ENCODE data around the gene IL1F10. TPM values are rescaled to one million over a fixed set of nuclear protein-coding genes. Genes with fewer than 3 reads are reported as not detected.

IL1F10 gene
- total and polyA plus RNA-seq, 2 of the 8 experiments (the other 6 are each of a cell fraction or from before 2014, with no cell fraction given) = not detected

DNA sequence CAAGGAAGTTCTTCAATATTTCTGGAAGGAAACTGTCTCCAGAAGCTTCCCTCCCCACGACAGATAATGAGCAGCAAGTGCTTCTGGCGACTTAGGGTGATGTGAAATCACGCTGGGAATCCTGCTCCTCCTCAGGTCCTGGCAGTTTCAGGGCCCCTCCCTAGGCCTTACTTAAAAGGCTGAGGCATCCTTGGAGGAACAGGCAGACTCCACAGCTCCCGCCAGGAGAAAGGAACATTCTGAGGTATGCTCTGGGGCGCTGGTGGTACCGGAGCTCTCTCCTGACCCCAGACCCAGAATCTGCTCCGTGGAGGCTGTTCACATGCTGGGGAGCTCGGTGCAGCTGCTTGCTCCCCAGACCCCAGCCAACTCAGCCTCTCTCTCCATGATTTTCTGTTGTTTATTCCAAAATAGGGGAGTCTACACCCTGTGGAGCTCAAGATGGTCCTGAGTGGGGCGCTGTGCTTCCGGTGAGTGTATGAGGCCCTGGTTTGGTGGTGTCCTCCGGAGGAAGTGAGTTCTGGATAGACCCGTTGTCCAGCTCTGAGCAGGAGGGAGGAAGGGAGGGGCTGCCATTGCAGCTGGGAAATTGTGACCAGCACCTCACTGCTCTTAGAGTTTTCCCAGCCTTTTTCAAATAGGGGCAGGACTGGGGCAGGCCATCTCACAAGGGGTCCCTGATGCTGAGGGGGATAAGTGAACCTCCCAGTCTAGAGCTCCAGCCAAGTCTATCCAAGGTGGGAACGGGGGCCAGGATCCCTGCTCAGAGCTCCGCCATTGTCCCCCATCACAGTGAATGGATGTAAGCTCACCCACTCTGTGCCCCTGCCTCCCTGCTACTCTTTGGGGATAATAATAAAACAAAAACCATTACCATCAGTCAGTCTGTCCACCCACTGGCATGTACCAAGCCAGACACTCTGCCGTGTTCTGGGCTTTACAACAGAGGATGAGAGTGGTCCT lies 8.5 kb upstream of the IL1F10 start, which contains the start of gene IL36RN:
TSS of gene IL36RN (plus strand) at position 201 of the 963 bp plus-strand sequence. CDS start at position 442, 241 bp downstream.
- Histone ChIP-seq H3K27ac (ENCODE audit: low read depth, low read length) (no peak within 1 kb of the TSS), H3K9me3 (ENCODE audit: insufficient read depth in 2 of 2, low read depth in 1 of 2, low read length in 1 of 2) (peaks cover 8 to 16% of the 10 kb centered on the region in 2 experiments; a peak in 3 of 4 replicates), H3K36me3 (ENCODE audit: control insufficient read depth in 2 of 4, insufficient read depth in 4 of 4, low read length in 3 of 4) (no peaks in the 10 kb centered on the region), H3K9ac (replicated peaks in 1 of 4; ENCODE audit: extremely low read depth in 1 of 4, low read depth in 3 of 4, low read length in 3 of 4) (no peak within 1 kb of the TSS), H4K20me1 (replicated peaks in 1 of 2; ENCODE audit: control insufficient read depth in 1 of 2, insufficient read depth in 2 of 2, low read length in 2 of 2) (peaks cover 0 to 2% of the 10 kb centered on the region in 2 experiments), H2BK15ac (ENCODE audit: low read length) (no peak within 1 kb of the TSS), H4K5ac (ENCODE audit: insufficient read length, low read depth, low read length) (no peak within 1 kb of the TSS), H3K4ac (replicated peaks; ENCODE audit: insufficient read length, low read depth, low read length) (no peak within 1 kb of the TSS), H3K23ac (ENCODE audit: insufficient read length) (no peak within 1 kb of the TSS), H3K18ac (ENCODE audit: extremely low read depth, low read length) (no peak within 1 kb of the TSS), H2BK20ac (ENCODE audit: low read length) (no peak within 1 kb of the TSS), H3K79me1 (ENCODE audit: low read depth, low read length) (no peaks in the 10 kb centered on the region), H2BK12ac (ENCODE audit: low read depth, low read length) (no peak within 1 kb of the TSS), H4K91ac (replicated peaks; ENCODE audit: insufficient read length, low read length) (no peak within 1 kb of the TSS), H2AFZ (ENCODE audit: low read length) (no peak within 1 kb of the TSS), H3K27me3 (replicated peaks in 1 of 4; ENCODE audit: control insufficient read depth in 3 of 4, extremely low read depth in 1 of 4, insufficient read depth in 3 of 4, low read length in 3 of 4) (no peaks in the 10 kb centered on the region), H3K23me2 (ENCODE audit: low read depth, low read length) (no peaks in the 10 kb centered on the region; the same call in 1 of the 2 replicates), H3K4me1 (replicated peaks in 1 of 4; ENCODE audit: control insufficient read depth in 3 of 4, insufficient read depth in 4 of 4, low read length in 3 of 4) (no peaks in the 10 kb centered on the region), H2BK5ac (ENCODE audit: low read depth, low read length) (no peak within 1 kb of the TSS), H4K8ac (ENCODE audit: extremely low read depth, insufficient read depth, low read length) (no peak within 1 kb of the TSS), H2AK5ac (ENCODE audit: low read depth, low read length) (no peak within 1 kb of the TSS), H3K56ac (replicated peaks; ENCODE audit: insufficient read length, low read depth, low read length) (no peak within 1 kb of the TSS), H3K79me2 (ENCODE audit: control insufficient read depth in 1 of 2, insufficient read depth in 2 of 2, low read length in 2 of 2) (no peaks in the 10 kb centered on the region), H3K4me3 (ENCODE audit: extremely low read depth in 1 of 4, insufficient read depth in 2 of 4, low read depth in 3 of 4, low read length in 4 of 4) (no peak within 1 kb of the TSS), H3K14ac (ENCODE audit: insufficient read length) (no peak within 1 kb of the TSS), H3K4me2 (ENCODE audit: insufficient read depth in 1 of 2, low read depth in 2 of 2, low read length in 2 of 2) (no peak within 1 kb of the TSS), H2BK120ac (replicated peaks; ENCODE audit: low read depth, low read length) (no peak within 1 kb of the TSS)
- FAIRE-seq = no peak
- no peak for DNase-seq (ENCODE audit: low read depth in 1 of 2, low spot score in 2 of 2)
- POLR2A ChIA-PET (ENCODE audit: partially characterized antibody) = interaction anchor here (0.9 kb wide), 1 partner anchor 140 kb away, joined by 3 read pairs; no protein-coding TSS in a partner anchor
- 87% methylated on average over 15 of the region's 15 CpGs; no CpG with 5 or more reads in 1 of the 2 experiments for WGBS, 2 experiments (ENCODE audit: extremely low coverage in 1 of 2, insufficient coverage in 1 of 2, insufficient read length in 1 of 2, insufficient replicate concordance in 2 of 2, low coverage in 1 of 2, low lambda C conversion rate in 2 of 2, missing lambda C conversion rate in 1 of 2)
- CTCF ChIA-PET (ENCODE audit: partially characterized antibody) = interaction anchor here (0.7 to 1.7 kb wide), 7 partner anchors 9 to 115 kb away, joined by 3 to 6 read pairs (median 4); partner anchors contain the start of gene PSD4
- TF ChIP-seq EP300 (IDR thresholded peaks at IDR 0.05; ENCODE audit: borderline replicate concordance in 1 of 2, low read depth in 2 of 2, low read length in 2 of 2) = no peak
- TF ChIP-seq SIX5 (IDR thresholded peaks at IDR 0.05; ENCODE audit: low read depth, low read length) = no peak
- no peak for TF ChIP-seq KDM5A (IDR thresholded peaks at IDR 0.05; ENCODE audit: low read length)
- TF ChIP-seq HDAC2 (IDR thresholded peaks at IDR 0.05; ENCODE audit: borderline replicate concordance in 1 of 2, low read depth in 2 of 2, low read length in 2 of 2) = no peak
- no peak for TF ChIP-seq RAD21 (IDR thresholded peaks at IDR 0.05 in 1 of 2, conservative IDR thresholded peaks at IDR 0.05 in 1 of 2; ENCODE audit: low read depth in 2 of 2, low read length in 2 of 2)
- no peak for TF ChIP-seq HDAC6 (IDR thresholded peaks at IDR 0.05; ENCODE audit: low read depth, low read length)
